Measurements from ENCODE around the gene PML.

DNA sequence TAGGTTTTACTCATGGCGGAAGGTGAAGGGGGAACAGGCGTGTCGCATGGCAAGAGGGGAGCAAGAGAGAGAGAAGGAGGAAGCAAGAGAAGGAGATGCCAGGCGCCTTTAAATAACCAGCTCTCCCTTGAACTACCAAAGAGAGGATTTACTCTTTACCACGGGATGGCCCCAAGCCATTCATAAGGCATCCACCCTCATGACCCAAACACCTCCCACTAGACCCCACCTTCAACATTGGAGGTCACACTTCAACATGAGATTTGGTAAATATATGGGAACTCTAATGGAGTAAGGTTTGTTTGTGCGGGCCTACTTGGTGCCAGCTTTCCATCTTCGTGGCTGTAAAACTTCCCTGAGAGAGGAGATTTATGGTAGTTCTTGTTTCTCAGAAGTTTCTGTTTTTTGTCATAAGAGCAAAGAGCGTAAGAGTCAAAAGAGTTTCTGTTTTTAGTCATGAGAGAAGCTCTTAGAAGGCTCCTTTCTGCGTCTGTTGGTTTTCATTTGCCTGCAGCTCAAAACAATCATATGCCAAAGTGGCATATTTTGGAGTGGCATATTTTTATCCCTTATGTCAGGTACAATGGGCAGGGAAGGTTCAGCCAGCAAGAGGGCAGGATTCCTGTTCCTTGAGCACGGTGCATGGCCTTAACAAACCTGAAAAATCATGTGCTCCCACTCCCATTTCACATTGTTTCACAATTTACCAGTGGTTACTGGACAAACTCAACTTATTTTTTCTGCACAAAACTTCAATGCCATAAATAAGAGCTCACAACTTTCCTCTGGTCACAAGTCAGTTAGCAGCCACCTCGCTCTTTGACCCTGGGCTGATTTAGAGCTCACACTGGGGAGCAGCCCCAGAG, 12.5 kb downstream of the PML start:
- TF ChIP-seq POLR2A (IDR thresholded peaks at IDR 0.05) (no peak), EP300 (IDR thresholded peaks at IDR 0.05) (no peak)
- TF ChIP-seq, protein P1, sequence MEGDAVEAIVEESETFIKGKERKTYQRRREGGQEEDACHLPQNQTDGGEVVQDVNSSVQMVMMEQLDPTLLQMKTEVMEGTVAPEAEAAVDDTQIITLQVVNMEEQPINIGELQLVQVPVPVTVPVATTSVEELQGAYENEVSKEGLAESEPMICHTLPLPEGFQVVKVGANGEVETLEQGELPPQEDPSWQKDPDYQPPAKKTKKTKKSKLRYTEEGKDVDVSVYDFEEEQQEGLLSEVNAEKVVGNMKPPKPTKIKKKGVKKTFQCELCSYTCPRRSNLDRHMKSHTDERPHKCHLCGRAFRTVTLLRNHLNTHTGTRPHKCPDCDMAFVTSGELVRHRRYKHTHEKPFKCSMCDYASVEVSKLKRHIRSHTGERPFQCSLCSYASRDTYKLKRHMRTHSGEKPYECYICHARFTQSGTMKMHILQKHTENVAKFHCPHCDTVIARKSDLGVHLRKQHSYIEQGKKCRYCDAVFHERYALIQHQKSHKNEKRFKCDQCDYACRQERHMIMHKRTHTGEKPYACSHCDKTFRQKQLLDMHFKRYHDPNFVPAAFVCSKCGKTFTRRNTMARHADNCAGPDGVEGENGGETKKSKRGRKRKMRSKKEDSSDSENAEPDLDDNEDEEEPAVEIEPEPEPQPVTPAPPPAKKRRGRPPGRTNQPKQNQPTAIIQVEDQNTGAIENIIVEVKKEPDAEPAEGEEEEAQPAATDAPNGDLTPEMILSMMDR (IDR thresholded peaks at IDR 0.05) = no peak

Data from ovary (tissue), 3 donors.